K562 (cell line): Measurements from ENCODE around the gene ISYNA1. TPM values are rescaled to one million over a fixed set of nuclear protein-coding genes. Genes with fewer than 3 reads are reported as not detected.

ENCODE experiments used
- BMI1 ChIP-seq: fragments of 150-350 bp; IDR thresholded peaks from 2 replicates; pipeline ENCODE4 v1.6.1; 2014; ENCODE audit warnings: low read length
- COPS2 ChIP-seq: fragments of 450-650 bp; conservative IDR thresholded peaks from 2 replicates; pipeline ENCODE4 v1.6.1; 2016; ENCODE audit warnings: mild to moderate bottlenecking, moderate library complexity
- GATAD2B ChIP-seq: fragments of 450-650 bp; IDR thresholded peaks from 2 replicates; pipeline ENCODE4 v1.6.1; 2017; ENCODE audit warnings: mild to moderate bottlenecking, borderline replicate concordance
- HBP1 ChIP-seq: fragments of 450-650 bp; formaldehyde crosslinking; IDR thresholded peaks from 2 replicates; pipeline ENCODE4 v1.4.0; 2022; ENCODE audit warnings: missing genetic modification characterization
- HMGXB4 ChIP-seq: sonication (generic); formaldehyde crosslinking; IDR thresholded peaks from 2 replicates; pipeline ENCODE4 v1.8.1; 2023; ENCODE audit warnings: mild to moderate bottlenecking, missing genetic modification reagents
- JUNB ChIP-seq: fragments of 450-650 bp; formaldehyde crosslinking; conservative IDR thresholded peaks from 2 replicates; pipeline ENCODE4 v1.4.0; 2020; ENCODE audit warnings: mild to moderate bottlenecking
- KDM2B ChIP-seq: fragments of 250-450 bp; sonication (Bioruptor Pico); IDR thresholded peaks from 2 replicates; pipeline ENCODE4 v1.8.0; 2021; ENCODE audit warnings: mild to moderate bottlenecking, moderate library complexity
- KDM4B ChIP-seq, 2 experiments: fragments of 450-650 bp in 1 of 2; sonication (generic) in 1 of 2; IDR thresholded peaks; 2 replicates each; pipeline ENCODE4 v1.6.1; 2016 to 2017; ENCODE audit warnings: borderline replicate concordance in 2 of 2, antibody characterized with exemption in 1 of 2, low read depth in 1 of 2, mild to moderate bottlenecking in 1 of 2
- MTF1 ChIP-seq: fragments of 250-450 bp; sonication (Bioruptor Pico); IDR thresholded peaks from 2 replicates; pipeline ENCODE4 v1.9.0; 2021; ENCODE audit warnings: moderate library complexity, mild to moderate bottlenecking, inconsistent platforms, borderline replicate concordance
- NCOA4 ChIP-seq: fragments of 450-650 bp; IDR thresholded peaks from 2 replicates; pipeline ENCODE4 v1.6.1; 2018; ENCODE audit warnings: mild to moderate bottlenecking; ENCODE audit not compliant: partially characterized antibody
- NELFE ChIP-seq: IDR thresholded peaks from 2 replicates; pipeline ENCODE4 v1.6.1; 2011; ENCODE audit warnings: mild to moderate bottlenecking; ENCODE audit not compliant: insufficient read depth, insufficient read length
- NFATC3 ChIP-seq: fragments of 450-650 bp; IDR thresholded peaks from 2 replicates; pipeline ENCODE4 v1.6.1; 2017; ENCODE audit warnings: mild to moderate bottlenecking
- NR2F6 ChIP-seq: fragments of 450-650 bp; formaldehyde crosslinking; IDR thresholded peaks from 2 replicates; pipeline ENCODE4 v1.4.0; 2020; ENCODE audit warnings: mild to moderate bottlenecking
- PTRF ChIP-seq: fragments of 450-650 bp; IDR thresholded peaks from 2 replicates; pipeline ENCODE4 v1.6.1; 2016; ENCODE audit warnings: mild to moderate bottlenecking, missing genetic modification characterization, missing compliant biosample characterization
- SUPT5H ChIP-seq: fragments of 450-650 bp; IDR thresholded peaks from 2 replicates; pipeline ENCODE4 v1.6.1; 2016
- VEZF1 ChIP-seq: fragments of 200-800 bp; sonication (Bioruptor generic); IDR thresholded peaks from 2 replicates; pipeline ENCODE4 v1.6.1; 2017; ENCODE audit warnings: missing genetic modification characterization, missing compliant biosample characterization
- ZKSCAN3 ChIP-seq: fragments of 250-450 bp; sonication (Bioruptor Pico); IDR thresholded peaks from 2 replicates; pipeline ENCODE4 v1.4.0; 2020
- ZMIZ1 ChIP-seq, 2 experiments: fragments of 150-350 bp in 1 of 2; IDR thresholded peaks; 2 replicates each; pipeline ENCODE4 v1.6.1; 2012 to 2016; ENCODE audit warnings: low read depth in 2 of 2, low read length in 2 of 2, mild to moderate bottlenecking in 1 of 2, moderate library complexity in 1 of 2
- ZNF384 ChIP-seq: IDR thresholded peaks from 2 replicates; pipeline ENCODE4 v1.6.1; 2012; ENCODE audit warnings: low read depth, low read length, improper control_type of control experiment
- polyA plus RNA-seq, 8 experiments: library from polyadenylated mRNA; depleted of rRNA in 4 of 8; stranded (reverse) in 5 of 8; unstranded in 3 of 8; fragments of >200 nt; fragmentation: Nextera tagmentation in 2 of 8; fragmentation: Illumina TruSeq in 1 of 8; extraction: Ambion mirVana in 2 of 8; extraction: Trizol in 1 of 8; gene quantifications; 2 replicates each; pipeline versions ENCODE4 v1.2.1 to v1.2.3, GENCODE V29; 2011 to 2014; ENCODE audit warnings: inconsistent platforms in 1 of 8, missing spikeins in 1 of 8
- total RNA-seq, 7 experiments: library from RNA; depleted of rRNA in 6 of 7; stranded (reverse); fragments of >200 nt in 6 of 7; fragmentation: Illumina TruSeq in 2 of 7; extraction: Trizol in 2 of 7; gene quantifications; 2 replicates each; pipeline versions ENCODE4 v1.2.1 to v1.2.3, GENCODE V29; 2011 to 2021; ENCODE audit warnings: low replicate concordance in 1 of 7
- TF ChIP-seq, protein P1 (sequence below): fragments of 450-650 bp; conservative IDR thresholded peaks from 2 replicates; pipeline ENCODE4 v1.6.1; 2016; ENCODE audit warnings: missing genetic modification characterization, low read depth, mild to moderate bottlenecking, missing compliant biosample characterization, moderate library complexity

ISYNA1 gene
- total and polyA plus RNA-seq, 9 of the 15 experiments (the other 6 are each of a cell fraction or from before 2014, with no cell fraction given), result 21.8 to 460 (median 93.2) TPM

DNA sequence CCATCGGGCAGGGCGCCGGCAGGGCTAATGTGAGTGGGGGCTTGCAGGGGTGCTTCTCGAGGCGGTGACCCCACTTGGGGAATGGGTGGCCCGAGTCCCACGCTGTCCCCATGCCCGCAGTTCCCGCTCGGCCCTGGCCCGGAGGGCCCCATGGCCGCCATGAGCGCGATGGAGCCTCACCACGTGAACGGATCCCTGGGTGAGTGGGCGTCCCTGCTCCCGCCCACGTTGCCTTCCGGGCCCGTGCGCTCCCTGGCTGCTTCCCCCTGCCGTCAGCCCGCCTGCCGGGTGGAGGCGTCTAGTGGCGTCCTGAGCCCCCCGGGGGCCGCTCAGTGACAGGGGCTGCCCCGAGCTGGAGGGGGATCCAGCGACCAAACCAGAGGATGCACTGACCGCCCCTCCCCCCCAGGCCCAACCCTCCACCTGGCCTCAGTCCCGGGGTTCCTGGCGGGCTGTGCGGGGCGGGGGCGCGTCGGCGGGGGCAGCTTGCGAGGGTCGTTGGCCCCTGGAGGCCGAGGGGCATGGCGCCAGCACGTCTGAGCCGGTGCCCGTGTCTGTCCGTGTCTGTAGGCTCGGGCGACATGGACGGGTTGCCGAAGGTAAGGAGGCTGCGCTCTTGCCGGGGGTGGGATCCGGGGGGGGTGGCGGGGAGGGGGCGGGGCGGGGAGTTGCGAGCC, 4.8 kb downstream of the ISYNA1 start (continued):
- TF ChIP-seq ZMIZ1 (IDR thresholded peaks at IDR 0.05; ENCODE audit: low read depth in 2 of 2, low read length in 2 of 2) (no peak), VEZF1 (CRISPR knock-in tag) (peak; percentile 93; the same call in 1 of the 2 replicates), JUNB (CRISPR knock-in tag) (no peak), ZNF384 (no peak), NCOA4 (no peak), ZKSCAN3 (CRISPR knock-in tag) (no peak), BMI1 (no peak), PTRF (tag) (no peak), MTF1 (CRISPR knock-in tag) (no peak), SUPT5H (peak; percentile 77), KDM2B (no peak), NFATC3 (no peak), COPS2 (no peak), NELFE (no peak), HBP1 (no peak), GATAD2B (no peak), HMGXB4 (CRISPR knock-in tag) (0 out of 2 replicates have a peak, but pooled peaks have one; percentile 65), NR2F6 (CRISPR knock-in tag) (no peak), KDM4B (IDR thresholded peaks at IDR 0.05; ENCODE audit: borderline replicate concordance in 2 of 2, low read depth in 1 of 2) (no peak)
- TF ChIP-seq, protein P1, sequence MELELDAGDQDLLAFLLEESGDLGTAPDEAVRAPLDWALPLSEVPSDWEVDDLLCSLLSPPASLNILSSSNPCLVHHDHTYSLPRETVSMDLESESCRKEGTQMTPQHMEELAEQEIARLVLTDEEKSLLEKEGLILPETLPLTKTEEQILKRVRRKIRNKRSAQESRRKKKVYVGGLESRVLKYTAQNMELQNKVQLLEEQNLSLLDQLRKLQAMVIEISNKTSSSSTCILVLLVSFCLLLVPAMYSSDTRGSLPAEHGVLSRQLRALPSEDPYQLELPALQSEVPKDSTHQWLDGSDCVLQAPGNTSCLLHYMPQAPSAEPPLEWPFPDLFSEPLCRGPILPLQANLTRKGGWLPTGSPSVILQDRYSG (tag), result 0 out of 2 replicates have a peak, but pooled peaks have one; percentile 37
